Ishikawa (cell line): ENCODE measurements around the gene CRTC3.

Experiments
- CEBPB ChIP-seq: IDR thresholded peaks from 2 replicates; pipeline ENCODE4 v1.6.1; 2012
- CREB1 ChIP-seq: IDR thresholded peaks from 2 replicates; pipeline ENCODE4 v1.6.1; 2012; ENCODE audit warnings: low read depth
- EGR1 ChIP-seq: IDR thresholded peaks from 2 replicates; pipeline ENCODE4 v1.6.1; 2012
- EP300 ChIP-seq: IDR thresholded peaks from 2 replicates; pipeline ENCODE4 v1.6.1; 2012; ENCODE audit warnings: borderline replicate concordance
- FOXM1 ChIP-seq: IDR thresholded peaks from 2 replicates; pipeline ENCODE4 v1.6.1; 2012; ENCODE audit warnings: low read depth, borderline replicate concordance
- NFIC ChIP-seq: IDR thresholded peaks from 2 replicates; pipeline ENCODE4 v1.6.1; 2012
- RAD21 ChIP-seq: IDR thresholded peaks from 2 replicates; pipeline ENCODE4 v1.6.1; 2012; ENCODE audit warnings: low read depth
- REST ChIP-seq: IDR thresholded peaks from 2 replicates; pipeline ENCODE4 v1.6.1; 2012; ENCODE audit warnings: low read depth, mild to moderate bottlenecking
- TAF1 ChIP-seq: IDR thresholded peaks from 2 replicates; pipeline ENCODE4 v1.6.1; 2012; ENCODE audit warnings: low read depth, mild to moderate bottlenecking
- TCF12 ChIP-seq: IDR thresholded peaks from 2 replicates; pipeline ENCODE4 v1.6.1; 2012; ENCODE audit warnings: low read depth
- TEAD4 ChIP-seq: IDR thresholded peaks from 2 replicates; pipeline ENCODE4 v1.6.1; 2012
- USF1 ChIP-seq: IDR thresholded peaks from 2 replicates; pipeline ENCODE4 v1.6.1; 2012
- YY1 ChIP-seq: IDR thresholded peaks from 2 replicates; pipeline ENCODE4 v1.6.1; 2012; ENCODE audit warnings: low read depth
- ZBTB7A ChIP-seq: IDR thresholded peaks from 2 replicates; pipeline ENCODE4 v1.6.1; 2012; ENCODE audit warnings: low read depth
- TF ChIP-seq, protein P1 (sequence below): IDR thresholded peaks from 2 replicates; pipeline ENCODE4 v1.6.1; 2012

Gene CRTC3

DNA sequence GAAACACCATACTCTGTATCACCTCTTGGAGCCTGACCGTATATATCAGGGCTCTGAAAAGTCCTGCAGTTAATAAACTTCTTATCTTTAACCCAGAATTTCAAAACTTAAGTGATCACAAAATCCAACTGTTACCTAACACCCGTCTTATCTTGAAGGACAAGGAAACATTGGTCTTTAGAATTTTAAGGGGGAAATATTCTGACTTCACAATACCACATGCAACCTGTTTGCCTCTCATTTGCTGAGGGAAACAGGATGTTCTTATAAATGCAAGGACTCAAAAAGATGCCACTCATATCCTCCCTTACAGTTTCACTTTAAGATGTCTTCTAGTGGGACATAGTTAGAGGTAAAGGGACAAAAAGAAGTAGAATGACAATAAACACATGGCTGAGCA lies 67.9 kb downstream of the CRTC3 start:
- no peak for TF ChIP-seq NFIC
- no peak for TF ChIP-seq EP300
- TF ChIP-seq CEBPB: no peak

GRCh38 chr15:90598031-90598577 lies 68.4 kb downstream of the CRTC3 start:
- TF ChIP-seq YY1 (no peak), TAF1 (no peak), USF1 (no peak), CEBPB (no peak), RAD21 (no peak)
- TF ChIP-seq, protein P1, sequence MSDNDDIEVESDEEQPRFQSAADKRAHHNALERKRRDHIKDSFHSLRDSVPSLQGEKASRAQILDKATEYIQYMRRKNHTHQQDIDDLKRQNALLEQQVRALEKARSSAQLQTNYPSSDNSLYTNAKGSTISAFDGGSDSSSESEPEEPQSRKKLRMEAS: no peak

- TF ChIP-seq FOXM1 (no peak), TEAD4 (no peak), ZBTB7A (no peak), RAD21 (no peak), USF1 (no peak), REST (no peak), EGR1 (no peak), EP300 (no peak), TAF1 (no peak), YY1 (no peak), TCF12 (no peak), NFIC (no peak), CREB1 (no peak), CEBPB (no peak)
- TF ChIP-seq, protein P1: no peak
Observed at GRCh38 chr15:90598679-90599078, 69.0 kb downstream of the CRTC3 start.

GRCh38 chr15:90599116-90599515 lies 69.4 kb downstream of the CRTC3 start:
- no peak for TF ChIP-seq TCF12
- TF ChIP-seq ZBTB7A: no peak
- TF ChIP-seq TAF1: no peak
- no peak for TF ChIP-seq REST
- TF ChIP-seq CREB1: no peak
- TF ChIP-seq NFIC: no peak

DNA sequence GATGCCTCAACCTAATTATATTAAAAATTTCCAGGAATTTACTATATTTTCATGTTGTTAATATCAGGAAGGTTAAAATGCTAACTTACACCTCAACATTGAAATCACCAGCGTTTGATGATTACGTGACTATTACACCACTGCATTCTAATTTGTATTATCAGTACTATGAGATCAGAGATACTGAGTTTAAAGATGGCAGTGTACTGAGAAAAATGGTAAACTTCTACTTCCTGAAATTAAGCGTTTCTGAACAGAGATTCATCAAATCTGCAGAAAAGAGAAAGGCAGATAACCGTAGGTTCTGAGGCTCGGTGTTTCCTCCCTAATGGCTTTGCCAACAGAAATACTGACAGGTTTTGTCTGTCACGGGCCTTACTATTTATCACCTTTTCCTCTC lies 69.9 kb downstream of the CRTC3 start:
- no peak for TF ChIP-seq RAD21
- TF ChIP-seq TCF12: no peak
- no peak for TF ChIP-seq EGR1
- no peak for TF ChIP-seq REST
- TF ChIP-seq USF1: no peak
- TF ChIP-seq, protein P1: no peak
- no peak for TF ChIP-seq EP300
- TF ChIP-seq TEAD4: no peak
